HepG2 (cell line): ENCODE data around the gene UBE2I. TPM values are rescaled to one million over a fixed set of nuclear protein-coding genes. Genes with fewer than 3 reads are reported as not detected.

Source experiments
- CSRNP1 ChIP-seq: sonication (generic); formaldehyde crosslinking; IDR thresholded peaks from 2 replicates; pipeline ENCODE4 v1.8.1; 2023; ENCODE audit warnings: mild to moderate bottlenecking, missing genetic modification reagents
- DRAP1 ChIP-seq: IDR thresholded peaks from 2 replicates; pipeline ENCODE4 v1.6.1; 2016; ENCODE audit warnings: missing genetic modification reagents, missing compliant biosample characterization
- EP300 ChIP-seq, 3 experiments: sonication (generic) in 1 of 3; formaldehyde crosslinking in 1 of 3; IDR thresholded peaks; 2 replicates each; pipeline versions ENCODE4 v1.5.1 to v1.6.1; 2011 to 2020; ENCODE audit warnings: low read depth in 2 of 3, low read length in 2 of 3, borderline replicate concordance in 1 of 3, improper control_type of control experiment in 1 of 3, mild to moderate bottlenecking in 1 of 3, missing genetic modification reagents in 1 of 3, moderate library complexity in 1 of 3
- HOXA7 ChIP-seq: sonication (generic); formaldehyde crosslinking; IDR thresholded peaks from 2 replicates; pipeline ENCODE4 v1.8.1; 2022; ENCODE audit warnings: mild to moderate bottlenecking, missing genetic modification reagents, moderate library complexity
- MAX ChIP-seq: IDR thresholded peaks from 2 replicates; pipeline ENCODE4 v1.6.1; 2012; ENCODE audit warnings: inconsistent platforms
- MNT ChIP-seq: fragments of 450-650 bp; IDR thresholded peaks from 2 replicates; pipeline ENCODE4 v1.6.1; 2016
- NR3C1 ChIP-seq: sonication (generic); formaldehyde crosslinking; IDR thresholded peaks from 2 replicates; pipeline ENCODE4 v1.4.0; 2020; ENCODE audit warnings: missing genetic modification reagents
- PBX3 ChIP-seq: sonication (generic); formaldehyde crosslinking; IDR thresholded peaks from 2 replicates; pipeline ENCODE4 v1.8.1; 2023; ENCODE audit warnings: missing genetic modification reagents, inconsistent platforms, borderline replicate concordance
- POLR2A ChIP-seq, 2 experiments: IDR thresholded peaks; 2 replicates each; pipeline ENCODE4 v1.6.1; 2011; ENCODE audit warnings: low read depth in 2 of 2, low read length in 2 of 2, mild to moderate bottlenecking in 1 of 2, moderate library complexity in 1 of 2; ENCODE audit not compliant: insufficient read depth in 1 of 2
- RXRA ChIP-seq: sonication (generic); formaldehyde crosslinking; IDR thresholded peaks from 2 replicates; pipeline ENCODE4 v1.5.1; 2020; ENCODE audit warnings: missing genetic modification reagents
- ZBTB38 ChIP-seq: sonication (generic); formaldehyde crosslinking; IDR thresholded peaks from 2 replicates; pipeline ENCODE4 v1.5.1; 2020; ENCODE audit warnings: mild to moderate bottlenecking, missing genetic modification reagents
- ZBTB46 ChIP-seq: sonication (generic); formaldehyde crosslinking; IDR thresholded peaks from 2 replicates; pipeline ENCODE4 v1.4.0; 2020; ENCODE audit warnings: mild to moderate bottlenecking, missing genetic modification reagents, borderline replicate concordance
- ZNF138 ChIP-seq: sonication (generic); formaldehyde crosslinking; IDR thresholded peaks from 2 replicates; pipeline ENCODE4 v1.5.0; 2020; ENCODE audit warnings: mild to moderate bottlenecking, low read depth, missing genetic modification reagents
- ZNF232 ChIP-seq: sonication (generic); formaldehyde crosslinking; IDR thresholded peaks from 2 replicates; pipeline ENCODE4 v1.4.0; 2020; ENCODE audit warnings: missing genetic modification reagents, borderline replicate concordance
- ZNF275 ChIP-seq: sonication (generic); formaldehyde crosslinking; IDR thresholded peaks from 2 replicates; pipeline ENCODE4 v1.8.0; 2022; ENCODE audit warnings: missing genetic modification reagents, mild to moderate bottlenecking, inconsistent platforms, borderline replicate concordance
- ZNF441 ChIP-seq: sonication (generic); formaldehyde crosslinking; IDR thresholded peaks from 2 replicates; pipeline ENCODE4 v1.7.0; 2021; ENCODE audit warnings: missing genetic modification reagents, borderline replicate concordance
- ZNF605 ChIP-seq: sonication (generic); formaldehyde crosslinking; IDR thresholded peaks from 2 replicates; pipeline ENCODE4 v1.8.0; 2022; ENCODE audit warnings: mild to moderate bottlenecking, missing genetic modification reagents
- ZNF615 ChIP-seq: sonication (generic); formaldehyde crosslinking; IDR thresholded peaks from 2 replicates; pipeline ENCODE4 v1.5.0; 2020; ENCODE audit warnings: mild to moderate bottlenecking, missing genetic modification reagents, borderline replicate concordance
- ZNF768 ChIP-seq: sonication (generic); formaldehyde crosslinking; IDR thresholded peaks from 2 replicates; pipeline ENCODE4 v1.4.0; 2020; ENCODE audit warnings: missing genetic modification reagents
- ZNF788 ChIP-seq: sonication (generic); formaldehyde crosslinking; IDR thresholded peaks from 2 replicates; pipeline ENCODE4 v1.5.0; 2020; ENCODE audit warnings: mild to moderate bottlenecking, missing genetic modification reagents, borderline replicate concordance
- polyA plus RNA-seq, 8 experiments: library from polyadenylated mRNA; depleted of rRNA in 3 of 8; stranded (reverse) in 7 of 8; unstranded in 1 of 8; fragments of >200 nt; fragmentation: Illumina TruSeq in 4 of 8; extraction: Trizol in 4 of 8; gene quantifications; 2 replicates each; pipeline versions ENCODE4 v1.2.1 to v1.2.3, GENCODE V29; 2011 to 2016; ENCODE audit warnings: low read depth in 4 of 8, missing spikeins in 1 of 8, mixed read lengths in 1 of 8; ENCODE audit not compliant: insufficient read depth in 1 of 8
- total RNA-seq, 5 experiments: library from RNA; depleted of rRNA; stranded (reverse); fragments of >200 nt; fragmentation: Illumina TruSeq; extraction: Trizol; gene quantifications; 2 replicates each; pipeline ENCODE4 v1.2.3, GENCODE V29; 2016; ENCODE audit warnings: low read depth in 1 of 5

Gene UBE2I
- total and polyA plus RNA-seq, 2 of the 13 experiments (the other 11 are each of a cell fraction or from before 2014, with no cell fraction given), result 75.8 to 98.9 TPM

GRCh38 chr16:1299012-1299867, 10.2 kb upstream of the UBE2I start (continued):
- peak; percentile 23; the same call in 1 of the 2 replicates for TF ChIP-seq MAX
- TF ChIP-seq POLR2A (IDR thresholded peaks at IDR 0.05; ENCODE audit: insufficient read depth in 1 of 2, low read depth in 2 of 2, low read length in 2 of 2), result peak in 1 of 2 experiments; percentile 53; a peak in 2 of 4 replicates
- TF ChIP-seq ZNF441 (CRISPR knock-in tag), result 0 out of 2 replicates have a peak, but pooled peaks have one; percentile 24
- TF ChIP-seq PBX3, result no peak
- TF ChIP-seq ZNF605 (CRISPR knock-in tag), result no peak
- no peak for TF ChIP-seq NR3C1 (CRISPR knock-in tag)
- no peak for TF ChIP-seq EP300 (IDR thresholded peaks at IDR 0.05; ENCODE audit: low read depth in 2 of 2, low read length in 2 of 2)
- TF ChIP-seq EP300 (CRISPR knock-in tag; IDR thresholded peaks at IDR 0.05; ENCODE audit: borderline replicate concordance), result no peak
- no peak for TF ChIP-seq ZNF138 (CRISPR knock-in tag)
- TF ChIP-seq ZNF275 (CRISPR knock-in tag), result no peak
- TF ChIP-seq MNT, result no peak
- peak; percentile 63; the same call in 1 of the 2 replicates for TF ChIP-seq RXRA
- TF ChIP-seq ZBTB46 (CRISPR knock-in tag), result no peak
- no peak for TF ChIP-seq CSRNP1
- TF ChIP-seq ZNF232 (CRISPR knock-in tag), result no peak
- peak; percentile 74 for TF ChIP-seq DRAP1 (CRISPR knock-in tag)
- TF ChIP-seq ZNF768 (CRISPR knock-in tag), result 0 out of 2 replicates have a peak, but pooled peaks have one; percentile 14
- TF ChIP-seq HOXA7 (CRISPR knock-in tag), result no peak
- no peak for TF ChIP-seq ZNF615 (CRISPR knock-in tag)
- TF ChIP-seq ZNF788 (CRISPR knock-in tag), result no peak
- no peak for TF ChIP-seq ZBTB38 (CRISPR knock-in tag)
